H9 (cell line): ENCODE results near the gene SIRT7. TPM values are rescaled to one million over a fixed set of nuclear protein-coding genes. Genes with fewer than 3 reads are reported as not detected.
A peak's percentile ranks its signal among the peaks of the same experiment; 100 is the strongest.

Source experiments
- DNase-seq: peaks from one replicate; pipeline ENCODE4 v3.0.0-alpha.2; 2017
- H2AFZ ChIP-seq: one replicate; pipeline ENCODE4 v1.6.1; 2013; ENCODE audit warnings: mild to moderate bottlenecking, low read length, control low read depth, moderate library complexity
- H2AK5ac ChIP-seq: 2 replicates; pipeline ENCODE4 v1.6.1; 2013; ENCODE audit warnings: low read length, control low read depth, mixed read lengths; ENCODE audit not compliant: insufficient read length
- H2BK120ac ChIP-seq: one replicate; pipeline ENCODE4 v1.6.1; 2013; ENCODE audit warnings: low read depth, mild to moderate bottlenecking, low read length, control low read depth, inconsistent platforms; ENCODE audit not compliant: poor library complexity, severe bottlenecking
- H2BK12ac ChIP-seq: 2 replicates; pipeline ENCODE4 v1.6.1; 2013; ENCODE audit warnings: low read length, control low read depth, mixed read lengths, low read depth; ENCODE audit not compliant: insufficient read length
- H2BK15ac ChIP-seq: 2 replicates; pipeline ENCODE4 v1.6.1; 2013; ENCODE audit warnings: low read depth, low read length, control low read depth
- H2BK20ac ChIP-seq: one replicate; pipeline ENCODE4 v1.6.1; 2013; ENCODE audit warnings: low read depth, mild to moderate bottlenecking, low read length, control low read depth, inconsistent platforms; ENCODE audit not compliant: poor library complexity, severe bottlenecking
- H2BK5ac ChIP-seq: 2 replicates; pipeline ENCODE4 v1.6.1; 2013; ENCODE audit warnings: low read length, control low read depth, mixed read lengths; ENCODE audit not compliant: insufficient read length
- H3K14ac ChIP-seq: 2 replicates; pipeline ENCODE4 v1.6.1; 2013; ENCODE audit warnings: low read length, control low read depth; ENCODE audit not compliant: insufficient read depth
- H3K18ac ChIP-seq: 2 replicates; pipeline ENCODE4 v1.6.1; 2013; ENCODE audit warnings: low read depth, mild to moderate bottlenecking, mixed read lengths, low read length, control low read depth; ENCODE audit not compliant: insufficient read length
- H3K23ac ChIP-seq: 2 replicates; pipeline ENCODE4 v1.6.1; 2013; ENCODE audit warnings: low read length, control low read depth, mixed read lengths, low read depth; ENCODE audit not compliant: insufficient read length
- H3K23me2 ChIP-seq: 2 replicates; pipeline ENCODE4 v1.6.1; 2013; ENCODE audit warnings: low read depth, mild to moderate bottlenecking, mixed read lengths, low read length, control low read depth; ENCODE audit not compliant: insufficient read length, poor library complexity, severe bottlenecking
- H3K27ac ChIP-seq: 2 replicates; pipeline ENCODE4 v1.5.1; 2013; ENCODE audit warnings: low read length, control low read depth, mixed read lengths, low read depth; ENCODE audit not compliant: insufficient read length
- H3K27me3 ChIP-seq: 2 replicates; pipeline ENCODE4 v1.6.1; 2013; ENCODE audit warnings: low read length, control low read depth, inconsistent platforms; ENCODE audit not compliant: insufficient read depth
- H3K4ac ChIP-seq: 2 replicates; pipeline ENCODE4 v1.6.1; 2013; ENCODE audit warnings: low read depth, mild to moderate bottlenecking, control low read depth, inconsistent platforms, low read length, moderate library complexity
- H3K4me1 ChIP-seq: 2 replicates; pipeline ENCODE4 v1.6.1; 2013; ENCODE audit warnings: low read length, control low read depth, inconsistent platforms; ENCODE audit not compliant: insufficient read depth
- H3K4me2 ChIP-seq: 2 replicates; pipeline ENCODE4 v1.6.1; 2013; ENCODE audit warnings: low read length, control low read depth, mixed read lengths; ENCODE audit not compliant: insufficient read length, insufficient read depth
- H3K56ac ChIP-seq: 2 replicates; pipeline ENCODE4 v1.6.1; 2013; ENCODE audit warnings: low read depth, mild to moderate bottlenecking, mixed read lengths, low read length, control low read depth; ENCODE audit not compliant: insufficient read length
- H3K79me1 ChIP-seq: 2 replicates; pipeline ENCODE4 v1.6.1; 2013; ENCODE audit warnings: low read depth, mild to moderate bottlenecking, moderate library complexity, low read length, control low read depth, inconsistent platforms; ENCODE audit not compliant: insufficient read depth, poor library complexity, severe bottlenecking
- H3K79me2 ChIP-seq: 2 replicates; pipeline ENCODE4 v1.6.1; 2013; ENCODE audit warnings: low read length, control low read depth, inconsistent platforms; ENCODE audit not compliant: insufficient read depth
- H3K9ac ChIP-seq: 2 replicates; pipeline ENCODE4 v1.6.1; 2013; ENCODE audit warnings: low read length, control low read depth, mixed read lengths; ENCODE audit not compliant: insufficient read length; ENCODE audit errors: extremely low read depth
- H3K9me3 ChIP-seq: one replicate; pipeline ENCODE4 v1.6.1; 2013; ENCODE audit warnings: low read depth, low read length, inconsistent platforms; ENCODE audit not compliant: control insufficient read depth
- H3T11ph ChIP-seq: one replicate; pipeline ENCODE4 v1.6.1; 2013; ENCODE audit warnings: mild to moderate bottlenecking, low read length, control low read depth, inconsistent platforms
- H4K20me1 ChIP-seq: one replicate; pipeline ENCODE4 v1.6.1; 2013; ENCODE audit not compliant: control insufficient read depth, insufficient read length, insufficient read depth
- H4K5ac ChIP-seq: 2 replicates; pipeline ENCODE4 v1.6.1; 2013; ENCODE audit warnings: low read depth, mild to moderate bottlenecking, mixed read lengths, low read length, control low read depth; ENCODE audit not compliant: insufficient read length
- H4K8ac ChIP-seq: replicated peaks from 2 replicates; pipeline ENCODE4 v1.6.1; 2013; ENCODE audit warnings: low read length, control low read depth, mixed read lengths, low read depth; ENCODE audit not compliant: insufficient read length
- H4K91ac ChIP-seq: 2 replicates; pipeline ENCODE4 v1.6.1; 2013; ENCODE audit warnings: low read depth, mild to moderate bottlenecking, moderate library complexity, mixed read lengths, low read length, control low read depth; ENCODE audit not compliant: insufficient read length
- H3K27ac Mint-ChIP-seq, 3 experiments: 2 replicates in 2 of 3; 3 replicates in 1 of 3; pipeline ENCODE4 v1.8.0; 2020 to 2021; ENCODE audit warnings: mixed read lengths in 3 of 3, mild to moderate bottlenecking in 1 of 3, moderate library complexity in 1 of 3
- H3K27me3 Mint-ChIP-seq: 2 replicates; pipeline ENCODE4 v1.8.0; 2021; ENCODE audit warnings: low read depth, mild to moderate bottlenecking, moderate library complexity, mixed read lengths
- H3K36me3 Mint-ChIP-seq, 3 experiments: 2 replicates in 2 of 3; 3 replicates in 1 of 3; pipeline ENCODE4 v1.8.0; 2020 to 2021; ENCODE audit warnings: low read depth in 3 of 3, mixed read lengths in 3 of 3; ENCODE audit not compliant: insufficient read depth in 1 of 3
- H3K4me1 Mint-ChIP-seq, 2 experiments: 2 replicates each; pipeline ENCODE4 v1.8.0; 2020; ENCODE audit warnings: mixed read lengths in 2 of 2
- H3K4me3 Mint-ChIP-seq, 2 experiments: 2 replicates in 1 of 2; 3 replicates in 1 of 2; pipeline ENCODE4 v1.8.0; 2020 to 2021; ENCODE audit warnings: mild to moderate bottlenecking in 2 of 2, mixed read lengths in 2 of 2, moderate library complexity in 1 of 2
- H3K9me3 Mint-ChIP-seq, 2 experiments: 2 replicates in 1 of 2; 3 replicates in 1 of 2; pipeline ENCODE4 v1.8.0; 2020; ENCODE audit warnings: mild to moderate bottlenecking in 2 of 2, mixed read lengths in 2 of 2, moderate library complexity in 1 of 2
- CTCF ChIP-seq: fragments of 200-600 bp; sonication (generic); conservative IDR thresholded peaks from 3 replicates; pipeline ENCODE4 v1.8.0; 2021; ENCODE audit warnings: antibody characterized with exemption, mild to moderate bottlenecking
- WGBS: extraction: QIAGEN DNeasy Blood & Tissue Kit; methylation state at CpG from one replicate; pipeline ENCODE4 v1.1.7; 2013; ENCODE audit warnings: missing lambda C conversion rate, low lambda C conversion rate, mixed read lengths; ENCODE audit not compliant: insufficient read length; ENCODE audit errors: extremely low coverage; 5-methylcytosine and 5-hydroxymethylcytosine counted together
- total RNA-seq: library from RNA; stranded (reverse); gene quantifications from 2 replicates; pipeline ENCODE4 v1.2.1, GENCODE V29; 2021

Gene SIRT7
- total RNA-seq, 1 experiment from 2014 or later: 29.7 TPM

DNA sequence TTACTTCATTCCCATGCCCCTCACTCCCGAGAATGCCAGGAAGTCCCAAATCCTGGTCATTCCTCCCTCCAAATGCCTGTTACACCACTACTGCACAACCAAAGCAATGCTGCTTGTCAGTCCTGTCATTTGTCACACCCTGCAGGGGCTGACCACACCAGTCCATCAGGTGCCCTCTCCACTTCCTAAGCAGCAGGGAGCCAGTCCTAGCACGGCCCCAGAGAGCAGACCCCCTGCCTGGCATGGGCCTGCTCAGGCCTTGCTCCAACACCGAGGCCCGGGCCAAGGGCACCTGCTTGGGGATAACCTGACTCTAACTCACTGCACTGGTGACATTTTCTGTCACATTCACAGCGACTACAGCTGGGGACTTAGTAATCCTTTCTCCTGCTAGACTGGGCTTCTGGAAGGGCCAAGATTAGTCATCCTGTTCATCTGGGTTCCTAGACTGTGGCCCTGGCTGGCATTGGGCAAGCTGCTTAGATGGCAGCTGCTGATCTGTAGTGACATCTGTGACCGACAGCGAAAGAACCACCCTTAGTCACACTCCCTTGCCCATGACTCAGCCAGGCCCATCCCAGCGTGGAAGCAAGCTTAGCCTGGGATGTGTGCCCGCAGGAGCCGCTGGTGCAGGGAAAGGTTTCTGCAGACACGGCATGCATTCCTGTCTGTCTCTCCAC lies 32.0 kb downstream of the SIRT7 start:
- no peak overlapping the region for H3K56ac ChIP-seq
- H3T11ph ChIP-seq: no peak overlapping the region
- no peak overlapping the region for H2BK20ac ChIP-seq
- H3K27ac Mint-ChIP-seq: peak overlapping the region; percentile 19 to 44 (median 27); a peak in 2 of 7 replicates
- no peaks in the 10 kb centered on the region for H3K4me1 ChIP-seq
- DNase-seq: no peak
- WGBS: no CpG with 5 or more reads among the region's 11 CpGs
- H3K79me1 ChIP-seq: peaks cover 20% of the 10 kb centered on the region
- no peak overlapping the region for H2BK15ac ChIP-seq
- no peak overlapping the region for H2BK120ac ChIP-seq
- no peak overlapping the region for H3K4me3 Mint-ChIP-seq
- H3K18ac ChIP-seq: no peak overlapping the region
- H3K23me2 ChIP-seq: peaks cover 7% of the 10 kb centered on the region
- H3K4me2 ChIP-seq: no peak overlapping the region
- no peaks in the 10 kb centered on the region for H3K9me3 ChIP-seq
- peaks cover 3 to 13% of the 10 kb centered on the region in 2 experiments; a peak in 3 of 4 replicates for H3K4me1 Mint-ChIP-seq
- H2AFZ ChIP-seq: no peak overlapping the region
- H3K9me3 Mint-ChIP-seq: no peaks in the 10 kb centered on the region
- no peaks in the 10 kb centered on the region for H4K20me1 ChIP-seq
- no peak overlapping the region for H2BK5ac ChIP-seq
- no peak overlapping the region for H3K9ac ChIP-seq
- H2AK5ac ChIP-seq: no peak overlapping the region
- H3K23ac ChIP-seq: no peak overlapping the region
- no peak overlapping the region for H2BK12ac ChIP-seq
- TF ChIP-seq CTCF: no peak
- H3K27me3 ChIP-seq: no peaks in the 10 kb centered on the region
- H3K79me2 ChIP-seq: peaks cover 17% of the 10 kb centered on the region; the same call in 1 of the 2 replicates
- no peak overlapping the region for H3K14ac ChIP-seq
- H4K91ac ChIP-seq: no peak overlapping the region
- H3K36me3 Mint-ChIP-seq: peaks cover 58 to 89% (median 77%) of the 10 kb centered on the region in 3 experiments
- H3K27me3 Mint-ChIP-seq: 0 out of 2 replicates have a peak, but pooled peaks cover 1% of the 10 kb centered on the region
- no peak overlapping the region for H3K4ac ChIP-seq
- H3K27ac ChIP-seq: no peak overlapping the region
- H4K5ac ChIP-seq: peak overlapping the region; percentile 27
- H4K8ac ChIP-seq: no peak overlapping the region
